Panc1 (cell line): Measurements from ENCODE around the gene FCMR. TPM values are rescaled to one million over a fixed set of nuclear protein-coding genes. Genes with fewer than 3 reads are reported as not detected.

Source experiments
- ATAC-seq: fragments of 200-7000 bp; cut with Tn5 transposase; 2 replicates; pipeline ENCODE4 v1.9.1; 2020; ENCODE audit warnings: mild to moderate bottlenecking, moderate library complexity
- BruUV-seq: library from RNA; stranded (reverse); fragments of 400-500 nt; replicated peaks from 2 replicates; lab custom pipeline; 2021; lab: Mats Ljungman, UMichigan
- CTCF ChIA-PET: fragments of 300-600 bp; sonication (Branson Sonifier 250); formaldehyde crosslinking; loops from one replicate; lab custom pipeline; 2022; ENCODE audit warnings: antibody characterized with exemption; lab: Charles Lee
- POLR2A ChIA-PET: fragments of 300-600 bp; sonication (Branson Sonifier 250); formaldehyde crosslinking; loops from one replicate; lab custom pipeline; 2022; ENCODE audit warnings: antibody characterized with exemption; lab: Charles Lee
- DNase-seq: peaks from one replicate; pipeline ENCODE4 v3.0.0-alpha.2; 2010; ENCODE audit warnings: low read depth, low spot score
- H3K27ac ChIP-seq: 2 replicates; pipeline ENCODE4 v1.5.1; 2011; ENCODE audit warnings: mild to moderate bottlenecking, low read length, inconsistent platforms
- H3K27me3 ChIP-seq: fragments of 200-500 bp; sonication (Bioruptor generic); 2 replicates; pipeline ENCODE4 v1.6.0; 2014; ENCODE audit warnings: low read length, inconsistent platforms; ENCODE audit not compliant: control insufficient read depth, insufficient read depth
- H3K36me3 ChIP-seq: fragments of 200-500 bp; sonication (Bioruptor generic); 2 replicates; pipeline ENCODE4 v1.5.1; 2014; ENCODE audit warnings: inconsistent platforms, mild to moderate bottlenecking, low read length, moderate library complexity; ENCODE audit not compliant: control insufficient read depth, insufficient read depth
- H3K4me1 ChIP-seq: 2 replicates; pipeline ENCODE4 v1.5.1; 2011; ENCODE audit warnings: inconsistent platforms, mild to moderate bottlenecking, low read length, moderate library complexity; ENCODE audit not compliant: control insufficient read depth, insufficient read depth
- H3K4me3 ChIP-seq, 2 experiments: 2 replicates each; pipeline ENCODE4 v1.5.1; 2011 to 2012; ENCODE audit warnings: low read depth in 2 of 2, low read length in 2 of 2, mild to moderate bottlenecking in 2 of 2, inconsistent platforms in 1 of 2, moderate library complexity in 1 of 2
- H3K9me3 ChIP-seq: fragments of 200-500 bp; sonication (Bioruptor generic); 2 replicates; pipeline ENCODE4 v1.5.1; 2014; ENCODE audit warnings: low read depth, mild to moderate bottlenecking, inconsistent platforms, low read length, moderate library complexity; ENCODE audit not compliant: control insufficient read depth, insufficient read depth
- POLR2AphosphoS5 ChIP-seq: IDR thresholded peaks from 2 replicates; pipeline ENCODE4 v1.6.1; 2012; ENCODE audit warnings: mild to moderate bottlenecking, low read depth, low read length, moderate library complexity
- REST ChIP-seq, 2 experiments: IDR thresholded peaks; 2 replicates each; pipeline ENCODE4 v1.6.1; 2011 to 2012; ENCODE audit warnings: low read depth in 2 of 2, control low read depth in 1 of 2, low read length in 1 of 2, mild to moderate bottlenecking in 1 of 2, moderate library complexity in 1 of 2; ENCODE audit not compliant: insufficient read depth in 1 of 2
- SIN3A ChIP-seq: IDR thresholded peaks from 2 replicates; pipeline ENCODE4 v1.6.1; 2012; ENCODE audit warnings: low read depth, mild to moderate bottlenecking, low read length, moderate library complexity, borderline replicate concordance; ENCODE audit not compliant: insufficient read depth
- TCF7L2 ChIP-seq: IDR thresholded peaks from 2 replicates; pipeline ENCODE4 v1.6.1; 2011; ENCODE audit warnings: mild to moderate bottlenecking, low read depth, low read length, inconsistent platforms
- in situ Hi-C: cut with HindIII; loops from 2 replicates; pipeline ENCODE4 v1.10.0; 2016; ENCODE audit warnings: low sequenced_read_pairs, low pct_unique_long_range_greater_than_20kb
- intact Hi-C: fragments of 100-400 bp; cut with micrococcal nuclease; formaldehyde crosslinking; loops from one replicate; pipeline ENCODE4 v1.10.0; 2022; ENCODE audit not compliant: unreplicated experiment
- total RNA-seq: library from RNA; stranded (reverse); gene quantifications from one replicate; pipeline ENCODE4 v1.2.1, GENCODE V29; 2021; ENCODE audit not compliant: unreplicated experiment
- TF ChIP-seq, protein P1 (sequence below): fragments of 450-650 bp; IDR thresholded peaks from 2 replicates; pipeline ENCODE4 v1.5.1; 2017; ENCODE audit warnings: mild to moderate bottlenecking

Gene FCMR
- total RNA-seq, 1 experiment from 2014 or later: 0.41 TPM

- in situ Hi-C loops (no loop called here), intact Hi-C loops (no loop called here)
- Histone ChIP-seq H3K36me3 (no peaks in the 10 kb centered on the region), H3K27ac (no peak overlapping the region), H3K4me3 (no peak overlapping the region), H3K4me1 (no peaks in the 10 kb centered on the region), H3K9me3 (no peaks in the 10 kb centered on the region), H3K27me3 (no peaks in the 10 kb centered on the region)
- no peak for TF ChIP-seq POLR2AphosphoS5
- TF ChIP-seq SIN3A: no peak
- TF ChIP-seq REST (IDR thresholded peaks at IDR 0.05; ENCODE audit: insufficient read depth in 1 of 2, low read depth in 2 of 2, low read length in 1 of 2): no peak
- TF ChIP-seq, protein P1, sequence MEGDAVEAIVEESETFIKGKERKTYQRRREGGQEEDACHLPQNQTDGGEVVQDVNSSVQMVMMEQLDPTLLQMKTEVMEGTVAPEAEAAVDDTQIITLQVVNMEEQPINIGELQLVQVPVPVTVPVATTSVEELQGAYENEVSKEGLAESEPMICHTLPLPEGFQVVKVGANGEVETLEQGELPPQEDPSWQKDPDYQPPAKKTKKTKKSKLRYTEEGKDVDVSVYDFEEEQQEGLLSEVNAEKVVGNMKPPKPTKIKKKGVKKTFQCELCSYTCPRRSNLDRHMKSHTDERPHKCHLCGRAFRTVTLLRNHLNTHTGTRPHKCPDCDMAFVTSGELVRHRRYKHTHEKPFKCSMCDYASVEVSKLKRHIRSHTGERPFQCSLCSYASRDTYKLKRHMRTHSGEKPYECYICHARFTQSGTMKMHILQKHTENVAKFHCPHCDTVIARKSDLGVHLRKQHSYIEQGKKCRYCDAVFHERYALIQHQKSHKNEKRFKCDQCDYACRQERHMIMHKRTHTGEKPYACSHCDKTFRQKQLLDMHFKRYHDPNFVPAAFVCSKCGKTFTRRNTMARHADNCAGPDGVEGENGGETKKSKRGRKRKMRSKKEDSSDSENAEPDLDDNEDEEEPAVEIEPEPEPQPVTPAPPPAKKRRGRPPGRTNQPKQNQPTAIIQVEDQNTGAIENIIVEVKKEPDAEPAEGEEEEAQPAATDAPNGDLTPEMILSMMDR: no peak
- TF ChIP-seq TCF7L2: no peak
- ATAC-seq (no peak), DNase-seq (no peak)
- ChIA-PET POLR2A (no interaction called here), CTCF (no interaction called here)
- no TSS peak for BruUV-seq
These were observed 36.4 kb upstream of the FCMR start for GRCh38 chr1:206958144-206958543.

- ATAC-seq: no peak
- Histone ChIP-seq H3K27me3 (no peaks in the 10 kb centered on the region), H3K27ac (no peak overlapping the region), H3K36me3 (no peaks in the 10 kb centered on the region), H3K4me3 (no peak overlapping the region), H3K4me1 (no peaks in the 10 kb centered on the region), H3K9me3 (no peaks in the 10 kb centered on the region)
- TF ChIP-seq POLR2AphosphoS5 (no peak), TCF7L2 (no peak), REST (IDR thresholded peaks at IDR 0.05; ENCODE audit: insufficient read depth in 1 of 2, low read depth in 2 of 2, low read length in 1 of 2) (no peak), SIN3A (no peak)
- TF ChIP-seq, protein P1: no peak
- DNase-seq: no peak
- POLR2A ChIA-PET: no interaction called here
- BruUV-seq: no TSS peak
- intact Hi-C loops: no loop called here
- in situ Hi-C loops: no loop called here
- CTCF ChIA-PET: no interaction called here
These were observed 35.9 kb upstream of the FCMR start for GRCh38 chr1:206957639-206958038.
